Type B pancreatic cell (in vitro differentiated cells): ENCODE results near the gene ZNF439. TPM values are rescaled to one million over a fixed set of nuclear protein-coding genes. Genes with fewer than 3 reads are reported as not detected.
A peak's percentile ranks its signal among the peaks of the same experiment; 100 is the strongest.
"Not testable (repeated sequence)": the region's sequence is repeated elsewhere in the genome, so short reads cannot be mapped to it uniquely, and the experiment has no call there.

ENCODE experiments used
- DNase-seq: peaks from one replicate; pipeline ENCODE4 v3.0.0; 2021; ENCODE audit warnings: mixed read lengths; ENCODE audit not compliant: unreplicated experiment; ENCODE audit errors: extremely low spot score
- H3K27ac Mint-ChIP-seq: 2 replicates; pipeline ENCODE4 v1.8.0; 2021; ENCODE audit warnings: mild to moderate bottlenecking, mixed read lengths
- H3K27me3 Mint-ChIP-seq: 2 replicates; pipeline ENCODE4 v1.8.0; 2021; ENCODE audit warnings: mixed read lengths
- H3K36me3 Mint-ChIP-seq: 2 replicates; pipeline ENCODE4 v1.8.0; 2021; ENCODE audit warnings: mixed read lengths
- H3K4me1 Mint-ChIP-seq: one replicate; pipeline ENCODE4 v1.8.0; 2021; ENCODE audit warnings: mixed read lengths; ENCODE audit not compliant: unreplicated experiment
- H3K4me3 Mint-ChIP-seq: 2 replicates; pipeline ENCODE4 v1.8.0; 2021; ENCODE audit warnings: mild to moderate bottlenecking, mixed read lengths
- H3K9me3 Mint-ChIP-seq: 2 replicates; pipeline ENCODE4 v1.8.0; 2021; ENCODE audit warnings: mixed read lengths
- CTCF ChIP-seq: fragments of 200-600 bp; sonication (generic); conservative IDR thresholded peaks from 2 replicates; pipeline ENCODE4 v1.5.0; 2021; ENCODE audit warnings: antibody characterized with exemption, mild to moderate bottlenecking
- total RNA-seq: library from RNA; stranded (reverse); gene quantifications from 2 replicates; pipeline ENCODE4 v1.2.1, GENCODE V29; 2021; ENCODE audit warnings: low replicate concordance

ZNF439 gene
- total RNA-seq, 1 donor from 2014 or later, result 2.1 TPM

DNA sequence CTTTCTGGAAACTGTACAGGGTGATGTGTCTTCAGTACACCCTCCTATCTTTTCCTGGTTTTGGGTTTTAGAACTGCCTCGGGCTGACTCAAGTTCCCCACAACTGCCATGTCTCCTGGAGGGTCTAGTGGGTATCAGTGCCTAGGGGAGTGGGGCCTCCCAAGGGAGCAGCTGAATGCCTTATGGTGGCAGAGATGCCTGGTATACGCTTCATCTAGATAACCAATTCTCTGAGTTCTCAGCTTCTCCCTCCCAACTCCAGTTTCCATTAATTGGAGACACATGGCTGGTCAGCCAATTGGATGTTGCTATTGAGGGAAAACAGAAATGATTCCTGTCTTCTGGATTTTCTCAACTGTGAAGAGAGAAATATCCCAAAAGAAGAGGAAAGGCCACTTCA is 12.8 kb downstream of the ZNF439 start:
- Mint-ChIP-seq H3K4me3 (no peak overlapping the region), H3K27ac (no peak overlapping the region), H3K9me3 (peaks cover 6% of the 10 kb centered on the region), H3K4me1 (no peaks in the 10 kb centered on the region), H3K36me3 (peaks cover 3% of the 10 kb centered on the region), H3K27me3 (no peaks in the 10 kb centered on the region)
- no peak for DNase-seq
- TF ChIP-seq CTCF, result no peak

GRCh38 chr19:11867766-11868165 is 19.2 kb downstream of the ZNF439 start:
- not testable (repeated sequence) for H3K36me3 Mint-ChIP-seq, H3K4me1 Mint-ChIP-seq

GRCh38 chr19:11868188-11868587 is 19.7 kb downstream of the ZNF439 start:
- Mint-ChIP-seq H3K27ac (no peak overlapping the region), H3K36me3 (peaks cover 3% of the 10 kb centered on the region), H3K4me1 (no peaks in the 10 kb centered on the region), H3K27me3 (no peaks in the 10 kb centered on the region), H3K4me3 (no peak overlapping the region), H3K9me3 (peaks cover 8% of the 10 kb centered on the region)
- DNase-seq, result no peak
- TF ChIP-seq CTCF, result no peak

More at GRCh38 chr19:11867766-11868165, 19.2 kb downstream of the ZNF439 start:
- not testable (repeated sequence) for H3K27ac Mint-ChIP-seq, H3K9me3 Mint-ChIP-seq, H3K4me3 Mint-ChIP-seq, DNase-seq, H3K27me3 Mint-ChIP-seq

DNA sequence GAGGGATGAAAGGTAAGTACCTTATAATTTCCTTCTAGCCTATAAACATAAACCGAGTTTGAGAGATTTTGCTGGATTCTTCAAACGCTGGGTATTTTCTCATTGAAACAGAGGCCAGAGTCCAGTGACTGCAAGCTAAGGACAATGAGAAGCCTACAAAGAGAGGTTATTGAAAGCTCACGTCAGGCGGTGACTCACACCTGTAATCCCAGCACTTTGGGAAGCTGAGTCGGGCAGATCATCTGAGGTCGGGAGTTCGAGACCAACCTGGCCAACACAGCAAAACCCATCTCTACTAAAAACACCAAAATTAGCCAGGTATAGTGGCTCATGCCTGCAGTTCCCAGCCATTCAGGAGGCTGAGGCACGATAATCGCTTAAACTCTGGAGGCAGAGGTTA is 24.1 kb downstream of the ZNF439 start:
- no peak for DNase-seq
- Mint-ChIP-seq H3K27me3 (peaks cover 4% of the 10 kb centered on the region), H3K27ac (no peak overlapping the region), H3K9me3 (peaks cover 8% of the 10 kb centered on the region), H3K4me3 (no peak overlapping the region), H3K4me1 (no peaks in the 10 kb centered on the region), H3K36me3 (peaks cover 3% of the 10 kb centered on the region)
- TF ChIP-seq CTCF, result no peak

DNA sequence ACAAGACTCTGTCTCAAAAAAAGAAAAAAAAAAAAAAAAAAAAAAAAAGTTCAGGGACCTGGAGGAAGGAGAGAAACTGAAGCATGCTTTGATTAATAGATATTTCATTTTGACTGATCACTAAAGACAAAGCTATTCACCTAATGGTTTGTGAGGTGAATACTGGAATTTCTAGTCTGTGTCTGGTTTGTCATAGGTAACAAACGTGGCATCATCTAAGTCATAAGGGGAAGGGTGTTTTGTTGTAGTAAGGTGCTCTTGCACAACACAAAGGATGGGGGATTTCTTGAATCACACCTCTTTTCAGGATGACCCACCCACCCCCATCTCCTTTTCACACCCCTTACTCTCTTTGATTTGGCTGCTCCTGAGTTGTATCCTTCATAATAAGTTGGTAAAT is 25.2 kb downstream of the ZNF439 start:
- Mint-ChIP-seq H3K9me3 (peaks cover 4% of the 10 kb centered on the region), H3K4me3 (peak overlapping the region; percentile 44), H3K27ac (peak overlapping the region; percentile 59), H3K4me1 (no peaks in the 10 kb centered on the region), H3K36me3 (no peaks in the 10 kb centered on the region), H3K27me3 (peaks cover 4% of the 10 kb centered on the region)
- DNase-seq, result no peak
- TF ChIP-seq CTCF, result no peak

GRCh38 chr19:11879687-11880266 is 31.3 kb downstream of the ZNF439 start:
- not testable (repeated sequence) for H3K27ac Mint-ChIP-seq, H3K27me3 Mint-ChIP-seq

More at GRCh38 chr19:11879687-11880266, 31.3 kb downstream of the ZNF439 start:
- not testable (repeated sequence) for DNase-seq, H3K36me3 Mint-ChIP-seq, H3K9me3 Mint-ChIP-seq, H3K4me3 Mint-ChIP-seq
- H3K4me1 Mint-ChIP-seq, result peaks cover 19% of the 10 kb centered on the region
- TF ChIP-seq CTCF, result peak; percentile 69
